ENCODE results near the gene RHOJ.
"Not testable (repeated sequence)": the region's sequence is repeated elsewhere in the genome, so short reads cannot be mapped to it uniquely, and the experiment has no call there.

Gene RHOJ

DNA sequence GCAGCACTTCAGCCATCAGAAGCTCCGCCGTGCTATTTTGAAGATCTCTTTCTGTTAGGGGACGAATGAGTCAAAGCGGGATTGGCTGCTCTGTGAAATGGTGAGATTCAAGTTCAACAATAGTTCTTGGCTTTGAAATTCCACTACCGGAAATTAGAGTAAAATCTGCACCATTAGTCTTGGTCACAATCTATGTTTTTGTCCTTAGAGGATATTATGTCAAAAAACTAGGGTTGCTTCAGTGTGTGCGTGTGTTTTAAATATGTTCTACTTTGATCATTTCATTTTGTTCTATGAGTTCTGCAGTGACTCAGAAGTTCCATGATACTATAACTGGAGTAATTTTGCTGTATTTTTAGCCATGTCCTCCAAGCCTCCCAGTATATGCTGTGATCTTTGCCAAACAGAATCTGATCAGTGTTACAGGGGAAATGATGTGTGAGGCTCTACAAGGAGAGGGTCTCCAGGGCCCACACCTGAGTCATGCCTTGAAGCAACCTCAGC, 91.9 kb downstream of the RHOJ start:
- DNase-seq = no peak

GRCh38 chr14:63297372-63298063, 93.3 kb downstream of the RHOJ start:
- no peak for DNase-seq

GRCh38 chr14:63299351-63300110, 95.3 kb downstream of the RHOJ start:
- no peak for DNase-seq

- no peak for DNase-seq
Observed at GRCh38 chr14:63300854-63301253, 96.6 kb downstream of the RHOJ start.

DNA sequence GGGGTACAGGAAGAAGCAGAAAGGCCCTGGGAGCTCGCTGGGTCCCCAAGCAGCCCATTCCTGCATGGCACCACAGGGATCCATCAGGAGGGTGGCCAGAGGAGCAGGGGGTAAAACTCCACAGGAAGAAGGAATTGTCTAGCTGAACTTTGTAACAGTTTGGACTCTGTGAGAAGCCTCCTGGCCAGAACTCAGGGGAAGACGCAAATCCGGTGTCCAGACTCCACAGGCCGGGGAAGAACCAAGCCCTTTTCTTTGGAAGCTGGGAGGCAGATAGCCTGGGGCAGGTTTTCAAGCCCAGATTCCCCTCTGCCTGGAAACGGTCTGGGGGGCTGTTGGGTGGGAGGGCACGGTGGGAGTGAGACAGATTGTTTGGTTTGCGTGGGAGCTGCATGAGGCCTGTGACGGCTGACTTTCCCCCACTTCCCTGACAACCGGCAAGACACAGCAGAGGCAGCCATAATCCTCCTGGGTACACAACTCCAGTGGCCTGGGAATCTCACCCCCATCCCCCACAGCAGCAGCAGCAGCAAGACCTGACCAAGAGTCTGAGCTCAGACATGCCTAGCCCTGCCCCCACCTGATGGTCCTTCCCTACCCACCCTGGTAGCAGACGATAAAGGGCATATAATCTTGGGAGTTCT, 97.8 kb downstream of the RHOJ start:
- DNase-seq = no peak

- DNase-seq = not testable (repeated sequence)
Observed at GRCh38 chr14:63304429-63304828, 100.2 kb downstream of the RHOJ start.

DNA sequence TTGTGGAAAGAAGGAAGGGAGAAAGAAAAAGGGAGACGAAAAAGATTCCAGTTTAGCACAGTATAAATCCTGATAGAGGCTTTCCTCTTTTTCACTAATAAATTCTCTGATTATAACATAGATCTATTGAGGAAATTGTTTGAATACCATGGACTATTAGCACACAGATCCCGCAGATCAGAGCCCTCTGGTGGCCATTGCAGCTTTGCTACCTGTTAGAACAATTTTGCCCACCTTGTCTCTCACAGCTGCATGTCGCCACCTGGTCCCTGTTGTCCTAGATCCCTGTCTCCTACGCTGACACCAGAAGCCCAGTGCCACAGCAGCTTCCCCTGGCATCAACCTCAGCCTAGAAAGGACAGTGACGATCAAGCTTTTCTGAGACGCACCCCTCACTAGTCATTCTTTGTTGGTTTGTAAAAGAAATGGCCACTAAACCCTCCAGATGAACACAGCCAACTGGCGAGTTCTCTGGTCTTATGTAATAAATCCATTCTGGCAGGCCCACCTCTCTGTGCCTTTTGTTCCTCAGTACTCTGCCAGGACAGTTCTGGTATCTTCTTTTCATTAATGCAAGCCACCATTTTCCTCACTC, 104.6 kb downstream of the RHOJ start:
- no peak for DNase-seq

DNA sequence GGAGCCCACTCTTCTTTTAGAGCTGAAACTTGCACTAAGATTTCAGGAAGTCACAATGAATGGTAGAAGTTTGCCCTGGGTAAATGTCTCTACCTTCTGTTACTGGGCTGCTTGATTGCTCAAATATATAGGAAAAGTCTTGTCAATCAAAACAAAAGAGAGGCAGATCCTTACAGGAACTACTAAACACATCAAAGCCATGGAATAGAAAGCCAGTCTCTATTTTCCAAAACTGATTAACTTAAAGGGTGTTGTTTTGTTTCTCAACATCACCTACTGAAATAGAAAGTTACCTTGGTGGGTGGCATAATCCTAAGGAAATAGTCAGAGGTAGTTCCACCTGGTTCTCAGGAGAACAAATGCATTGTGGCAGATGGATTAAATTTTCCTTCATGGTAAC, 114.6 kb downstream of the RHOJ start, which contains the start of gene GPHB5:
Gene GPHB5 (minus strand): TSS at position 101 of the 400 bp plus-strand sequence. CDS start 1,086 bp downstream, outside the sequence.
- no peak for DNase-seq

- no peak for DNase-seq
Observed at GRCh38 chr14:63322472-63322871, 118.2 kb downstream of the RHOJ start.

GRCh38 chr14:63322897-63323573, 118.8 kb downstream of the RHOJ start:
- DNase-seq = peak in 1 of 51 donors; percentile 4

DNA sequence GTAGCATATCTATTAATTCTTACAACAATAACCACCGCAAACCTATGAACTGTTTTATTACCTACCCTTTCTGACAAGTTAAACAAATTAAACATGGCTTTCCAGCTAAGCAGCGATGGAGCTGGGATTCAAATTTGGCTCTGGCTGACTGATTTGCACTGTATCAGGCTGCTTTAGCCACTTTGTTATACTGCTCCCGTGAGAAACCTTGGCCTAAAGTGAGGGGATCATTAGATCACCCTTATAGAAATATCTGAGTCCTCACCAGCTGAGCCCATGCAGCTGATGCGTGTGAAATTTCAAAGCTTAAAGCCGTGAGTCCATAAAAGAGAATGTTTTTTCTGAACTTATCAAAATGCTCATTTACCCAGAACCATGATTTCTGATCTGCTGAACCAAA, 122.6 kb downstream of the RHOJ start:
- DNase-seq = no peak

GRCh38 chr14:63328787-63329737, 124.8 kb downstream of the RHOJ start:
- no peak for DNase-seq

- peak in 5 of 51 donors; percentile 0 to 6 (median 0) for DNase-seq
Observed at GRCh38 chr14:63342371-63342770, 138.1 kb downstream of the RHOJ start.
